ENCODE data around the gene SCYGR5.
"Not testable (repeated sequence)": the region's sequence is repeated elsewhere in the genome, so short reads cannot be mapped to it uniquely, and the experiment has no call there.

The SCYGR5 gene

GRCh38 chr2:227666631-227667170 is at the start of gene SCYGR5:
SCYGR5 (plus strand) TSS chr2:227666804; CDS start chr2:227666804, 0 bp downstream.
- DNase-seq: not testable (repeated sequence)

GRCh38 chr2:227617316-227618230 is 49.0 kb upstream of the SCYGR5 start, which contains the start of gene SCYGR4:
SCYGR4 (plus strand) TSS chr2:227617498; CDS start chr2:227617498, 0 bp downstream.
- DNase-seq: no peak

- no peak for DNase-seq
Measured at GRCh38 chr2:227623226-227623625, 43.4 kb upstream of the SCYGR5 start.

GRCh38 chr2:227625420-227625819 is 41.2 kb upstream of the SCYGR5 start:
- DNase-seq: no peak

- no peak for DNase-seq
Measured at GRCh38 chr2:227626580-227627151, 39.9 kb upstream of the SCYGR5 start.

GRCh38 chr2:227627769-227628168 is 38.8 kb upstream of the SCYGR5 start:
- DNase-seq: no peak

GRCh38 chr2:227629435-227629834 is 37.2 kb upstream of the SCYGR5 start:
- no peak for DNase-seq

- DNase-seq: no peak
Measured at GRCh38 chr2:227630322-227630721, 36.3 kb upstream of the SCYGR5 start.

- no peak for DNase-seq
Measured at GRCh38 chr2:227632827-227633226, 33.8 kb upstream of the SCYGR5 start.

GRCh38 chr2:227634201-227634600 is 32.4 kb upstream of the SCYGR5 start:
- no peak for DNase-seq

GRCh38 chr2:227642656-227643055 is 23.9 kb upstream of the SCYGR5 start:
- DNase-seq: no peak

GRCh38 chr2:227643990-227644551 is 22.5 kb upstream of the SCYGR5 start:
- DNase-seq: no peak

- DNase-seq: no peak
Measured at GRCh38 chr2:227653419-227653818, 13.2 kb upstream of the SCYGR5 start.

GRCh38 chr2:227654426-227654825 is 12.2 kb upstream of the SCYGR5 start:
- no peak for DNase-seq

GRCh38 chr2:227655454-227655853 is 11.2 kb upstream of the SCYGR5 start:
- no peak for DNase-seq

GRCh38 chr2:227657199-227657845 is 9.3 kb upstream of the SCYGR5 start:
- no peak for DNase-seq

- no peak for DNase-seq
Measured at GRCh38 chr2:227661025-227661649, 5.5 kb upstream of the SCYGR5 start.

GRCh38 chr2:227661827-227662226 is 4.8 kb upstream of the SCYGR5 start:
- no peak for DNase-seq

- DNase-seq: no peak
Measured at GRCh38 chr2:227665189-227665940, 1.2 kb upstream of the SCYGR5 start.

GRCh38 chr2:227671170-227671905 is 4.7 kb downstream of the SCYGR5 start:
- no peak for DNase-seq

GRCh38 chr2:227673620-227674019 is 7.0 kb downstream of the SCYGR5 start:
- not testable (repeated sequence) for DNase-seq
